A673 (cell line): ENCODE data around the gene QSOX2. TPM values are rescaled to one million over a fixed set of nuclear protein-coding genes. Genes with fewer than 3 reads are reported as not detected.

Experiments
- BruUV-seq: library from RNA; stranded (reverse); fragments of 400-500 nt; replicated peaks from 2 replicates; lab custom pipeline; 2021; lab: Mats Ljungman, UMichigan
- CTCF ChIA-PET: fragments of 300-600 bp; sonication (Branson Sonifier 250); formaldehyde crosslinking; loops from one replicate; lab custom pipeline; 2022; ENCODE audit warnings: antibody characterized with exemption; lab: Charles Lee
- POLR2A ChIA-PET: fragments of 300-600 bp; sonication (Branson Sonifier 250); formaldehyde crosslinking; loops from one replicate; lab custom pipeline; 2022; ENCODE audit warnings: antibody characterized with exemption; ENCODE audit not compliant: low non-redundant PET; lab: Charles Lee
- DNase-seq: peaks from one replicate; pipeline ENCODE4 v3.0.0-alpha.2; 2015; ENCODE audit warnings: low spot score
- H3K27ac ChIP-seq: fragments of 200-600 bp; sonication (generic); 2 replicates; pipeline ENCODE4 v1.5.1; 2016; ENCODE audit warnings: mixed run types, low read depth, mild to moderate bottlenecking, mixed read lengths, antibody characterized with exemption, low read length; ENCODE audit not compliant: poor library complexity, severe bottlenecking
- H3K27me3 ChIP-seq: fragments of 200-600 bp; sonication (generic); replicated peaks from 2 replicates; pipeline ENCODE4 v1.6.1; 2017; ENCODE audit warnings: mixed run types, low read depth, mild to moderate bottlenecking, mixed read lengths, antibody characterized with exemption, low read length; ENCODE audit not compliant: insufficient read depth, poor library complexity
- H3K36me3 ChIP-seq: fragments of 200-600 bp; sonication (generic); 2 replicates; pipeline ENCODE4 v1.6.1; 2016; ENCODE audit warnings: mixed run types, mild to moderate bottlenecking, mixed read lengths, antibody characterized with exemption, low read length; ENCODE audit not compliant: insufficient read depth, poor library complexity, severe bottlenecking
- H3K4me1 ChIP-seq: fragments of 200-600 bp; sonication (generic); 2 replicates; pipeline ENCODE4 v1.6.1; 2017; ENCODE audit warnings: mixed run types, mild to moderate bottlenecking, mixed read lengths, antibody characterized with exemption, low read length; ENCODE audit not compliant: insufficient read depth, poor library complexity, severe bottlenecking
- H3K4me3 ChIP-seq: fragments of 200-600 bp; sonication (generic); 2 replicates; pipeline ENCODE4 v1.5.1; 2016; ENCODE audit warnings: low read depth, mixed run types, mild to moderate bottlenecking, mixed read lengths, low read length; ENCODE audit not compliant: poor library complexity, severe bottlenecking
- H3K9me3 ChIP-seq: fragments of 200-600 bp; sonication (generic); 2 replicates; pipeline ENCODE4 v1.6.1; 2016; ENCODE audit warnings: mixed run types, low read depth, mild to moderate bottlenecking, mixed read lengths, antibody characterized with exemption, low read length; ENCODE audit not compliant: poor library complexity, severe bottlenecking
- EZH2 ChIP-seq: fragments of 200-600 bp; sonication (generic); IDR thresholded peaks from 2 replicates; pipeline ENCODE4 v1.6.1; 2017; ENCODE audit warnings: borderline replicate concordance, low read depth, mild to moderate bottlenecking, mixed read lengths, antibody characterized with exemption, low read length; ENCODE audit not compliant: poor library complexity, severe bottlenecking
- intact Hi-C: fragments of 100-400 bp; cut with micrococcal nuclease; formaldehyde crosslinking; loops from one replicate; pipeline ENCODE4 v1.10.0; 2022; ENCODE audit not compliant: unreplicated experiment
- total RNA-seq: library from RNA; stranded (reverse); gene quantifications from 2 replicates; pipeline ENCODE4 v1.2.3, GENCODE V29; 2021
- TF ChIP-seq, protein P1 (sequence below): fragments of 300-800, 200-600 bp; sonication (generic); conservative IDR thresholded peaks from 2 replicates; pipeline ENCODE4 v1.5.1; 2017; ENCODE audit warnings: low read depth, mild to moderate bottlenecking, antibody characterized with exemption, low read length, moderate library complexity, mixed read lengths

The QSOX2 gene
- total RNA-seq, 1 experiment from 2014 or later, result 43.7 TPM

DNA sequence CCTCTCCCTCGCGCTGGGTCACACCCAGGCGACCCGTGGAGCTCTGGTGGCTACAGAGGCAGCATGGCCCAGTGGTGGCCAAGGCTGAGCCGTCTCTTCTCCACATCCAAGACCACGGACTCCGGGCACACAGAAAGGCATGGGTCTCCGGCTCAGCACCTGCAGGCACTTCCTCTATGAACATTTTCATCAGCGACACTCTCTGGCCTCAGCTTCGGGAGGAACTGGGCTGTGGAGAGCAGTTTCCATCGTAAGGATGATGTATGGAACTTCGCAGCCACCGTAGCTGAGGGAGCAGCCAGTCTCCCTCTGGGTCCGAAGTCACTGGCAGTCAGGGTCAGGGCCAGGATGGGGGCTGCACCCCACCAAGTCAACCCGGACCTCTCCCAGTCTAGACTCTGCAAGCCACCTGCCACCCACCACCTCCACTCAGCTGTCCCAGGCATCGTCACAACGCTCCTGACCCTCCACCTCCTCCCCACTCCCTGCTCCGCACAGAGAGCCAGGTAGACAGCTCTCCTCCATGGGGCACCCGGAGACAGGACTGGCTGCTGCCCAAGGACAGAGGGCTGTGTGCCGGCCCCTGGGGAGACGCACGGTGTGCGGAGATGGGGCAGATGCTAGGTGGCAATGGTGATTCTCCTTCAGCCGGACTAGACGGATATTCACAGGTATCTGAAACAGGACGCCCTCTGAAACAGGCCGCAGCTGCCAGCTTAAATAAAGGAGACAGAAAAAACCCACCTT lies 9.7 kb downstream of the QSOX2 start:
- no TSS peak for BruUV-seq
- POLR2A ChIA-PET, result no interaction called here
- Histone ChIP-seq H3K4me1 (no peaks in the 10 kb centered on the region), H3K36me3 (peaks cover 27% of the 10 kb centered on the region), H3K9me3 (no peaks in the 10 kb centered on the region), H3K27me3 (no peaks in the 10 kb centered on the region), H3K27ac (no peak overlapping the region), H3K4me3 (no peak overlapping the region)
- TF ChIP-seq, protein P1, sequence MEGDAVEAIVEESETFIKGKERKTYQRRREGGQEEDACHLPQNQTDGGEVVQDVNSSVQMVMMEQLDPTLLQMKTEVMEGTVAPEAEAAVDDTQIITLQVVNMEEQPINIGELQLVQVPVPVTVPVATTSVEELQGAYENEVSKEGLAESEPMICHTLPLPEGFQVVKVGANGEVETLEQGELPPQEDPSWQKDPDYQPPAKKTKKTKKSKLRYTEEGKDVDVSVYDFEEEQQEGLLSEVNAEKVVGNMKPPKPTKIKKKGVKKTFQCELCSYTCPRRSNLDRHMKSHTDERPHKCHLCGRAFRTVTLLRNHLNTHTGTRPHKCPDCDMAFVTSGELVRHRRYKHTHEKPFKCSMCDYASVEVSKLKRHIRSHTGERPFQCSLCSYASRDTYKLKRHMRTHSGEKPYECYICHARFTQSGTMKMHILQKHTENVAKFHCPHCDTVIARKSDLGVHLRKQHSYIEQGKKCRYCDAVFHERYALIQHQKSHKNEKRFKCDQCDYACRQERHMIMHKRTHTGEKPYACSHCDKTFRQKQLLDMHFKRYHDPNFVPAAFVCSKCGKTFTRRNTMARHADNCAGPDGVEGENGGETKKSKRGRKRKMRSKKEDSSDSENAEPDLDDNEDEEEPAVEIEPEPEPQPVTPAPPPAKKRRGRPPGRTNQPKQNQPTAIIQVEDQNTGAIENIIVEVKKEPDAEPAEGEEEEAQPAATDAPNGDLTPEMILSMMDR, result no peak
- TF ChIP-seq EZH2, result no peak
- intact Hi-C loops, result no loop called here
- CTCF ChIA-PET, result no interaction called here
- DNase-seq, result no peak

DNA sequence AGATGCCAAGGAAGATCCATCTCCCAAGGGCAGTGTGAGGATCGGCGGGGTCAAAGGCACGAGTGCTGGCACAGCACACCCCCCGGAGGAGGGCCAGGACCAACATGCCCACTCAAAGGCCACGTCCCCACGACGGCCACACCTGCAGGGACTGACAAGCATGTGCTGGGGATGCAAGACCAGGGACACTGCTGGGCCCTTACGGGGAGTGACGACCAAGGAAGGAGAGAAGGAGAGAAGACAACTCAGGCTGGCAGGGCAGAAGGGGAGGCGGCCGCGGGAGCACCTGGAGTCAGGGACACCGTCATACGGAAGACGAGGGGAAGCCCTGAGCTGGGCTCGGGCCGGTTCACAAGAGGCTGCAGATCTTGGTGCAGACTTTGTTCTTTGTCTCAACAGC lies 10.4 kb downstream of the QSOX2 start:
- no peak overlapping the region for H3K4me3 ChIP-seq
- peaks cover 27% of the 10 kb centered on the region for H3K36me3 ChIP-seq
- POLR2A ChIA-PET, result no interaction called here
- CTCF ChIA-PET, result no interaction called here
- BruUV-seq, result no TSS peak
- DNase-seq, result no peak
- no peak overlapping the region for H3K27ac ChIP-seq
- no peak for TF ChIP-seq EZH2
- TF ChIP-seq, protein P1, result no peak
- intact Hi-C loops, result no loop called here
- no peaks in the 10 kb centered on the region for H3K4me1 ChIP-seq
- no peaks in the 10 kb centered on the region for H3K9me3 ChIP-seq
- H3K27me3 ChIP-seq, result no peaks in the 10 kb centered on the region

DNA sequence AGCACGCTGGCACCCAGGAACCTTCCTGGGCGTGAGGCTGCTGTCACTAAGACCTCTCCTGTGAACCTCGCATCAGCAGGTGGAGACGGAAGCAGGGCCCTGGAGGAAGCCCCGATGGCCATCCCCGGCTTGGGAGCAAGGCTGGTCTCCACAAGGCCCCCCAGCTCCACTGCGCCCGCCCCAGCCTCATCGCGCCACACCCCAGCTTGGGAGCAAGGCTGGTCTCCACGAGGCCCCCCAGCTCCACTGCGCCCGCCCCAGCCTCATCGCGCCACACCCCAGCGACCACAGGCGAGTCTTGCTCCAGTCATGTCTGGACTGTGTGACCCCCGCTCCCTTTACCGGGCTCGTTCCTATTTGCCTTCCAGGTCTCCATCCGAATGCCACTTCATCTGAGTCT lies 11.0 kb downstream of the QSOX2 start:
- ChIA-PET CTCF (no interaction called here), POLR2A (no interaction called here)
- BruUV-seq, result no TSS peak
- Histone ChIP-seq H3K36me3 (peaks cover 27% of the 10 kb centered on the region), H3K27ac (no peak overlapping the region), H3K4me1 (no peaks in the 10 kb centered on the region), H3K9me3 (no peaks in the 10 kb centered on the region), H3K4me3 (no peak overlapping the region), H3K27me3 (no peaks in the 10 kb centered on the region)
- intact Hi-C loops, result no loop called here
- DNase-seq, result no peak
- TF ChIP-seq, protein P1, result no peak
- no peak for TF ChIP-seq EZH2
